ENCODE results near the gene ETS2.

The ETS2 gene

DNA sequence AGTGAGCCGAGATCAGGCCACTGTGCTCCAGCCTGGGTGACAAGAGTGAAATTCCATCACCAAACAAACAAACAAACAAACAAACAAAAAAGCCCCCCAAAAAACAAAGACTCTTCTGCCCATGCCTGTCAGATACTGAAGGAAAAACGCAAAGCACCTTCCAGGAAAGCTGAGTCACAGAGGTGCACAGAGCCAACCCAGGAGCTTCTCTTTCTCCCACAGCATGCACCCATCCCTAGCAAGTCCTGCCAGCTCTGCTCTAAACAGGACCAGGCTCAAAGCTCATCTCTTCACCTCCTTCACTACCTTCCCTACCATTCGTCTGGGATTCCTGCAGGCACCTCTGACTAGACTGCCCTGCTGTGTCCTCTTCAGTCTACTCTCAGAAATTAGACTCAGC, 46.5 kb downstream of the ETS2 start:
- in situ Hi-C loops (cut with HindIII; ENCODE audit: low sequenced_read_pairs): no loop called here

DNA sequence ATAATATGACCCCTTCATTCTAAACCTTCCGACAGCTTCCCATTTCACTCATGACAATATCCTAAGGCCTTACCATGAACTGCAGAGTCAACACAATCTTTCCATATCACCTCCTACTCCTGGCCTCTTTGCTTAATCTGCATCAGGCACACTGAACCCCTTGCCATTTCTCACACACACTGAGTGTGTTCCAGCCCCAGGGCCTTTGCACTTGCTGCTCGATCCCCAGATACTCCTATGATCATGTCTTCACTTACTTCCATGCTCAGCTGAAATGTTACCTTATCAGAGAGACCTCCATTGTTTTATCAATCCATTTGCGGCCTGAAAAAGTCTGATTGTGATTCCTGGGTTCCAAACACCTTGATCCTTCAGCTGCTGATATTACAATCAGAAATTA, 47.0 kb downstream of the ETS2 start:
- in situ Hi-C loops (cut with HindIII; ENCODE audit: low sequenced_read_pairs): no loop called here

DNA sequence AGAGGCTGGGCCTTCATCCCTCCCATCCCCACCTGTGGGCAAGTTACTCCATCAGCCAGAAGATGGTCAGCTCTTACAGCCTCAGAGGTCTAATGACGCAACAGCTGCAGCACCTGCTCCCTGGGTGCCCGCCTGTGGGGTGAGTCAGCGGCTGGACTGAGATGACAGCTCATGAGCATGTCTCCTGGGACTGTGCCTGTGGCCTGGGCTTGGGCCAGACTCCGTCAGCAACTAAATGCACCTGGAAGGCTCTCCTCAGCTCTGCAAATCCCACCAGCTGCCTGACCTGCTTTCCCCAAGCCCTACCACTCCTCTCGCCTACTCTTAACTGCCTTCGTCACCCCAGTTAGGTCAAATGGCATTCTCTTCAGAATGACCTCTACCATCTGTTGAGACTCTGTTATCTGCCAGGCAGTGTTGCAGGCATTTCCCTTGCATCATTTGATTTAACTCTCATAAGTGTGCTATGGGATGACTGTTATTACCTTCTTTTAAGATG, 47.7 kb downstream of the ETS2 start:
- in situ Hi-C loops (cut with HindIII; ENCODE audit: low sequenced_read_pairs): no loop called here

DNA sequence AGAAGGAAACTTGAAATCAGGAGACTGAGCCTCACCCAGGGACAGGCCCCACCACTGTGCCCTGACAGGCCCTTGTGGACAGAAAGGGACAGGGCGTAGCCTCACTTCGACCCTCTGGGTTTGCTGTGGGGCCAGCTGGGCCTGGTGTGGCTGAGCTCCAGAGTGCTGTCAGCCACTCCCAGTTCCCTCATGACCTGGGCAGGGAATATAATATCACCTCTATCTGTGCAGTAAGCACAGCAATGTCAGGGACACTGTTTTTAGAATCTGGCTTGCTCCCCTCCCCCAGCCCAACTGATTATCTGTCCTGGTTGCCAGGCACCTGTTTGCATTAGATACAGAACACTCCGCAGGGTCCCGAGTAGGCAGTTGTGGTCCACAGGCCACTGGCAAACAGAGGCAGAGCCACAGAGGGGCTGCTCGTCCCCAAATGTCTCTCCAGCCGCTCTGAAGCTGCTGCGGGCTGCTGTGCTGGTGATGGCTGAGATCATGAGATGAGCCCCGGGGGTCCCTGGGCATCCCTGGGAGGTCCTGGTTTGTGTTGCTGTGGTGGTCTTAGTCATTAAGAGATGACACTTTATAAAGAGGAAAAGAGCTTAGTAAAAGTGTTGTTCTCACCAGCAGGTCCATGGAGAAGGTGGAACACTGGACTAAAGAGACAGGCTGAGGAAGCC, 51.6 kb downstream of the ETS2 start:
- in situ Hi-C loops (cut with HindIII; ENCODE audit: low sequenced_read_pairs): no loop called here

DNA sequence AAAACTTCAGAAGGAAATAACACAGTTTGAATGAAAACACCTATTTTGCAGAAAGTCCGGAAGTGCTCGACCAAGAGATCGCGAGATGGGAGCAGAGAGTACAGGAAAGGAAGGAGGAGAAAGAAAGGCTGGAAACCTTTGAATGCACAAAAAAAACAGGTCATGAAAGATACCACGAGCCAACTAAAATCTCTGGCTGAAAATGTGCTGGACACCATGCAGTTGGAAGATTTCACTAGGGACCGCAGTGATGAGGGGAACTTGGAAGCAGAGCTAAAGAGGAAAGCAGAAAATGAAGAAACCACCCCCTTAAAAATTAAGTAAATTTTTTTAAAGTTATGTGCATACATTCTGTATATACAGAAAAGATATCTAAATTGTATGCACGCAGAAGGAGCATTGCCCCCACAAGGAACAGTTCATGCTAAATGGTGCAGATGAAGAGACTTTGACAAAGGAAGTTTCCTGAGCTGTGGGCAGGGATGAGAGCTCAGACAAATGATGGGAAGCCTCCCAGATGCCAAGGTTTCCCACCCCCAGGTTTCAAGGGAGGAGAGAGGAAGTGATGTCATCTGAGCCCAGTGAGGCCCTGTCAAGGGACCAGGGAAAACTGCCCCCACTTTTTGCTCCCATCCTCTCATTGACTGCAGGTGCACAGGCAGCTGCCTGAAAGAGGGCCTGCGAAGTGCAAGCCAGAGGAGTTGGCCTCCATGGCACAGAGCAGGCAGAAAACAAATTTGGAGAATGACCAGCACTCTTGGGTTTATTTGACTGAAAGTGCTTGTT, 52.5 kb downstream of the ETS2 start:
- in situ Hi-C loops (cut with HindIII; ENCODE audit: low sequenced_read_pairs): no loop called here

DNA sequence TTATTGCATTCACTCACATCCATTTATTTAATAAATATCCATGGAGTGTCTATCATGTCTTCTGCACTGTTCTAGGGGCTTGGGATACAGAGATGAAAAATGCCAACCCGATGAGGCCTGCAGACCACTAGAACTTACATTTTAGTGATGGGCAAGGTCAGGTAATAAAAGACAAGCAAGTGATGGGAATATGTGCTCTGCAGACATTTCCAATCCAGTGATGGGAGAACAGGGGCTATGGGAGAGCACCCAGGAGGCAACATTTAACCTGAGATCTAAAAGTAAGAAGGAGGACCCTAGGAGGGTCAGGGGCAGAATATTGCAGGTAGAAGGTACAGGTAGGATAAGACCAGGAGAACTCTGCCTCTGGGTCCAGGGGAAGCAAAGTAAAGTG, 53.1 kb downstream of the ETS2 start:
- in situ Hi-C loops (cut with HindIII; ENCODE audit: low sequenced_read_pairs): no loop called here

DNA sequence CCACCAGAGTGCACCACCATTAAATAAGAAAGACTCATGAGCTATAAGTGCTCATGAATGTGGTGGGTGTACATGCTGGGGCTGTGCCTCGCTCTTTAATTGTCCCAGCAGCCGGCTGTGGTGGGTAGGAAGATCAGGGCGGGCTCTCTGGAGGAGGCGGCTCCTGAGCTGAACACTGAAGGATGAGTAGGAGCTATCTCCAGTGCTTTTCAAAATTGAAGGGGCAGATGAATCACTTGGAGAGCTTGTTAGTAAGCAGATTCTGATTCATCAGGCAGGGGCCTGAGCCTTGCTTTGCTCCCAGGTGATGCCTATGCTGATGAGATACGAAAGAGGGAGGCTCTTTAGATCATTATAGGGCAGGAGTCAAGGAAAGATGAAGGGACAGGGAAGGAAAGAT, 54.1 kb downstream of the ETS2 start:
- in situ Hi-C loops (cut with HindIII; ENCODE audit: low sequenced_read_pairs): no loop called here

DNA sequence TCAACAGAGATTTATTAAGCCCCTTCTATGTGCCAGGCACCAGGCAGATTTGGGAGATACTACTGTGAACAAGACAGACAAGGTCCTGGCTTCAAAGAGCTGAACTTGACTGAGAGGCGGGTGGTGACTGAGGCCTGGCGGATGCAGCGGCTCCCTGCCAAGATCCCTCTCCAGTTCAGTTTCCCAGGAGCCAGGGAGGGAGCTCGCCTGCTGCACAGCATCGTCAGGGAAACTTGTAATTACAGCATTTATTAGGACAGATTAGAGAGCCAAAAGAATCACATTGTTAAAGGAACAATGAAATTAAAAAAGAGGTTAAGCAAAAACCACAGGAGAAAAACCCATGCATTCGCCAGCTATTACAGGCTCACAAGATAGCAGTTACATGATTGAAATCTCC, 55.3 kb downstream of the ETS2 start:
- in situ Hi-C loops (cut with HindIII; ENCODE audit: low sequenced_read_pairs): no loop called here

DNA sequence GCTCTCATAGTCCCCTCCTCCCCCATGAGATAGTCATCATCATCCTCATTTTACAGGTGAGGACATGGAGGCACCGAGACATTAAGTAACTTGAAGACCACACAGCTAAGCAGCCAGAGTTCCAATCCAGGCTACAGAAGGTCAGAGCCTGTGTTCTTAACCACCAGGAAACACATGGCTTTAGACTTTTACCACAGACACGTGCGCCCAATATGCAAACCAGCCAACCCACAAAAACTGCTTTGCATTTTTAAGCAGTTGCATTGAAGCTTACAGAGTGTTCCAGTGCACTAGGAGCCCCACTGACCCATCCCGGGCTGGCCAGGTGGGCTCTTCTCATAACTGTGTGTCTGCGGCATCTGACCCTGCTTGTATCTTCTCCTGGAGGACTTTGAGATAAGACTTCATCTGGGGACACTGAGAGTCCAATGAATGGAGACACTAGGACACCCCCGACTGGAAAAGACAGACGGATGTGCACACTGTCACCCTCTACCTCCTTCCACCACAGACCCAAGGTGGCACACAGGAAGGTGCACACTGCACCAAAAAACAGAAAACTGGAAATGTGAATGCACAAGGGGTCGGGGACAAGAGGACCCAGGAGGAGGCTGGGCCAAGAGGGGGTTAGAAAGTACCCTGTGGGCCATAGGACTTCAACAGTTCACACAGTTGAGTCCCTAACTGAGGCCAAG, 56.4 kb downstream of the ETS2 start:
- in situ Hi-C loops (cut with HindIII; ENCODE audit: low sequenced_read_pairs): no loop called here

DNA sequence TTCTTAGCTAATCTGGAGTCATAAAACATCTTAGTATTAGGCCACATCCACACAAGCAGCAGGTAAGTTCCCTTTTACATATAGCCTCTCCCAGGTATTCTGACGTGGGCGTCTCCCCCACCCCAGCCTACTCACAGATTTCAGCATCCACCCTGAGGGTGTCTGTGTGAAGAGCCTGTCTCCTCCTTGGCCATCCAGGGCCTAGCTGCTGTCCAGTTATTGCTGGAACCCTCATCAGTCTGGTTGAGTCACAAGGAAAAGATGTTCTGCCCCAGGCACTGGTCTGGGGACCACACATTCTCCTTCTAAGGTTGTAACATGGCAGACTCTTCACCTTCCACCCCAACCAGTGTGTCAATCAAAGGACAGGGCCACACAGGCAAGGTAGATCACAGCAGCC, 57.6 kb downstream of the ETS2 start:
- in situ Hi-C loops (cut with HindIII; ENCODE audit: low sequenced_read_pairs): no loop called here

DNA sequence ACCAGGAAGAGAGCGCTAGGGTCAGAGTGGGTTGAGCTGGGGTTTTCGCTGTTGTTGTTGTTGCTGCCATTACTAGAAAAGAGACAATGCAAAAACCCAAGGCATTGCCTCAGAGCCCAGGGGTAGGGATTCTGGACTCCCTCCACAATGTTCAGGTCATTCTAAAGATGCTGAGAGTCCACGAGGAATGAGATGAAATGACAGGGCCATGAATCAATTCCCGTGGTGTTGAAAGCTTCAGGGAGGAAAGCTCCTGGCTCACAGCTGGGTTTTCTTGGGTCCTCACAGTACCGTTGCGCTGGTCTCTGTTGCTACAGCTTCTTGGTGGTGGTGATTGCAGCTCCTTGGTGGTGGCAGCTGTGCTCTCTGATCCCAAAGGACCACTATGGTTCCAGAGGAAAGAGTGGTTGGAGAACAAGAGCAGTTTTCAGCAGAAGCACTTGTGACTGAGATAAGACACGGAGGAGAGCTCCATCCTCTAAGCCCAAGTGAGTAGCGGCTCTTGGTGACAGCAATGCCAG, 58.2 kb downstream of the ETS2 start:
- in situ Hi-C loops (cut with HindIII; ENCODE audit: low sequenced_read_pairs): no loop called here

DNA sequence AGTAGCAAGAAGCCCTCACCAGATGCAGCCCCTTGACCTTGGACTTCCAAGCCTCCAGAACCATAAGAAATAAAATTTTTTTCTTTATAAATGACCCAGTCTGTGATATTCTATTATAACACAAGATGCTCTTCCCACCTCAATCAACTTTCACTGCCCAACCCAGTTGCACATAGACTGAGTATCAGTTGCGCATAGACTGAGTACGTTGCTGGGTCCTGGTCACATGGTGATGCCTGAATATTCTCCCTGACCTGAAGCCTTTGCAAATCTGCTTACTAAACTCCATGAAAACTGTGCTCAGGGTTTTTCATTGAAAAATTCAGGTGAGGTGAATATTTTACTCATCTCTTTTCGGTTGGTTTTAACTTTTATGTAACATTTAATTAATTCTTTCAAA, 59.2 kb downstream of the ETS2 start:
- in situ Hi-C loops (cut with HindIII; ENCODE audit: low sequenced_read_pairs): no loop called here

DNA sequence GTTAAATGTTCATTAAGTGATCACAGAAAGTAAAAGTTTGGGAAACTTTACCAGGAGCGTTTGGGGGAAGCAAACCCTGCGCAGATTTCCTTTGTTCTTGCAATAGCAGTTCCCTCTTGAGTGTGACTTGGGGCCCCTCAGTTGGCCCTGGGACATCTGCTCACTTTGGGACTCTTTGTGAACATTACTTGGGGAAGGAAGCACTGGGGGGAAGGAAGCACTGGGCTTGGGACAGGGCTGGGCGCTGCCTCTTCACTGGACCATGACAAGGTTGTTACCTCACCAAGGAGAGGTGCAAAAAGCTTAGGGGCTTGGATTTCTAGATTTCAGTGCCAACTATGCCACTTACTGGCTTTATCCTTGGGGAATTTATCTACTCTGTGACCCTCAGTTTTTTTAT, 63.5 kb downstream of the ETS2 start:
- in situ Hi-C loops (cut with HindIII; ENCODE audit: low sequenced_read_pairs): no loop called here

DNA sequence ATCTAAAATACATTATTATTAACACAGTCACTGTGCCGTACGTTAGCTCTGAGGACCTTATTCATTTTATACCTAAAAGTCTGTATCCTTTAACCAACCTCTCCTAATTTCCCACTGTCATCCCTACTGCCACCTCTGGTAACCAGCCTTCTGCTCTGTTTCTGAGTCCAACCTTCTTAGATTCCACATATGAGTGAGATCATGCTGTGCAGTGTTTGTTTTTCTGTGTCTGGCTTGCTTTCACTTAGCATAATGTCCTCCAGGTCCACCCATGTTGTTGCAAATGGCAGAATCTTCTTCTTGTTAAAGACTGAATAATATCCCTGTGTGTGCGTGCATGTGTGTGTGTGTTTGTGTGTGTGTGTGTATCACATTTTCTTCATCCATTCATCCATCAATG, 64.2 kb downstream of the ETS2 start:
- in situ Hi-C loops (cut with HindIII; ENCODE audit: low sequenced_read_pairs): no loop called here
